ENCODE results near the gene P4HA1.

Gene P4HA1

GRCh38 chr10:73094986-73095480 is 1.6 kb downstream of the P4HA1 start:
- DNase-seq (ENCODE audit: extremely low read depth in 1 of 2, low read depth in 1 of 2) = no peak

DNA sequence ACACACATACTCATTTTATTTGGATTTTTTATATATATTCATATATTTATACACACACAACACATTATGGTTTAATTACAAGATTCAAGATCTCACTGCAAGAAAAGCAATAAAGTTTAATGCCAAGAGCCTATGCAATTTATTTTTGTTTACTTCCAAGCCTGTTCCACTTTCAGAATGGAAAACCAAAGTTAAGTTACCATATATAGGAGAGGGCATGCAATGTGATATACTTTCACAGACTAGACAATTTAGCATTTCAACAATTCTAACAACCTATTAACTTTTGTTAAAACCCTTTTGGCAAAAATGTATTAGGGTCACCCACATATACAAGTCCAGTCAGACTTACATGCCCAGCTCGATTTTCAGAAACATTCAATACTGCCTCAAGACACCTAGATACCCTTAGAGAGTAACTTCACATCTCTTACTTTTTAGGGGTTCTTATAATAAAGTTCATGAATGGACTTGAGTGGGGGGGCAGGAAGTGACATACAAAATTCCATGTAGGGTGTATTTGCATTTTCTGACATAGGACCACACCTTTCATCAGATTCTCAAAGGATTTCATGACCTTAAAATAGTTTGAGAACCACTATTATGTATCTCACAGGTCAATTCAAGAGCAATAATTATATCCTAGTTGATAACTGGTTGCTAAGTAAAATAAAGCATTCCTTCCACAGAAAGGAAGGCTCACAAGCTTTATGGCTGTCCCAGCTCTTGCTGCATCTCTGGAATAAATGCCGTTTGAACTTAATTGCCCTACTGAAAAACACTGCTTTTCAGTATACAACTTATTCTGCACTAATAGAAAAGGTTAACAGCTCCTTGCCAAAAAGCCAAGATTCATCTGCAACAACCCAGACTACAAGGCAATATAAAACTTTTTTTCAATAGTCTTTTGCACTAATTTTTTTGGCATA is 2.5 kb downstream of the P4HA1 start:
- no peak for DNase-seq (ENCODE audit: extremely low read depth in 1 of 2, low read depth in 1 of 2)

- DNase-seq (ENCODE audit: extremely low read depth in 1 of 2, low read depth in 1 of 2) = no peak
Measured at GRCh38 chr10:73092830-73093229, 3.8 kb downstream of the P4HA1 start.

DNA sequence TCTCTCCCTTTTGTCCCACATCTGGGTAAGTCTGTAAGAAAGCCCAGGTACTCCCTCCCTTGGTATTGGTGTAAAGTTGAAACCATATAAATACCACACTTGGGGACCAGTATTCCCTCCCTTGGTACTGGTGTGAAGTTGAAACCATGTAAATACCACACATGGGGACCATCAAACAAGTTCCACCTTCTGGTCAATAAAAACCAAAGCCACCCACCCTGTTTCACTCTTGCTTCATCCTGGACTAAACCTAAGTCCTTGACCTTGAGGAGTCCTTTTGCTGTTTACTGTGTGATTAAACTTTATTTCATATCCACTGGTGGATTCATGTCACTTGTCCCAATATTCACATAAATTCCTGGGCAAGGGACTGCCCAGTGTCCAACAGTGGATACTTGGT is 8.4 kb downstream of the P4HA1 start:
- DNase-seq (ENCODE audit: extremely low read depth in 1 of 2, low read depth in 1 of 2) = no peak

DNA sequence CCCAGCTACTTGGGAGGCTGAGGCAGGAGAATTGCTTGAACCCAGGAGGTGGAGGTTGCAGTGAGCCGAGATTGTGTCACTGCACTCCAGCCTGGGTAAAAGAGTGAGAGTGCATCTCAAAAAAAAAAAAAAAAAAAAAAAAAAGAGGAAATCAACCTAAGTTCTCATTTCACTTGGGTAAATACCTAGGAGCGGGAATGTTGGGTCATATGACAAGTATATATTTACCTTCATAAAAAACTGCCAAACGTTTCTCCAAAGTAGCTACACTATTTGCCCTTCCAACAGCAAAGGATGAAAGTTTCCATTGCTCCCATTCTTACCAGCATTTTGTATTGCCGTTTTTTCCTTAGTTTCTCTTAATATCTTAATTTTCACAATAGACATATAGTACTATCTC is 9.8 kb downstream of the P4HA1 start:
- DNase-seq (ENCODE audit: extremely low read depth in 1 of 2, low read depth in 1 of 2) = no peak

GRCh38 chr10:73084209-73084608 is 12.5 kb downstream of the P4HA1 start:
- DNase-seq (ENCODE audit: extremely low read depth in 1 of 2, low read depth in 1 of 2) = no peak

DNA sequence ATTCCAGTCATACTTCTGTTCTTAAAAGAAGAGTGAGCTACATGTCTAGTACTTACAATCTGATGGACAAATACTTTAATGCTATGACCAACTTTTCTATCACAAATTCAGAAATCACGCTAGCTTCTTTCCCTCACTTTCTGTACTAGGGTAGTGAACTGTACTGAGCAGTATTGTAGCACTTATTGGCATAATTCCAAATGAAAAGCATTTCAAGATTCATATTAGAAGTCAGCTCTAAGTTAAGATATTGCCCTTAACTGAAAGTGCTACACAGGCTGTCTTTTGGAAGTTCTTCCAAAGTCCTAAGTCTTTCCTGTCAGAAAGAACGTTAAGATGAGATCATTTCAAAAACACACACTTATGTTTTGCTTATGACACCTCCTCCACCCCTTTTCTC is 13.4 kb downstream of the P4HA1 start:
- DNase-seq (ENCODE audit: extremely low read depth in 1 of 2, low read depth in 1 of 2) = no peak

GRCh38 chr10:73079779-73080541 is 16.7 kb downstream of the P4HA1 start:
- DNase-seq (ENCODE audit: extremely low read depth in 1 of 2, low read depth in 1 of 2) = no peak

DNA sequence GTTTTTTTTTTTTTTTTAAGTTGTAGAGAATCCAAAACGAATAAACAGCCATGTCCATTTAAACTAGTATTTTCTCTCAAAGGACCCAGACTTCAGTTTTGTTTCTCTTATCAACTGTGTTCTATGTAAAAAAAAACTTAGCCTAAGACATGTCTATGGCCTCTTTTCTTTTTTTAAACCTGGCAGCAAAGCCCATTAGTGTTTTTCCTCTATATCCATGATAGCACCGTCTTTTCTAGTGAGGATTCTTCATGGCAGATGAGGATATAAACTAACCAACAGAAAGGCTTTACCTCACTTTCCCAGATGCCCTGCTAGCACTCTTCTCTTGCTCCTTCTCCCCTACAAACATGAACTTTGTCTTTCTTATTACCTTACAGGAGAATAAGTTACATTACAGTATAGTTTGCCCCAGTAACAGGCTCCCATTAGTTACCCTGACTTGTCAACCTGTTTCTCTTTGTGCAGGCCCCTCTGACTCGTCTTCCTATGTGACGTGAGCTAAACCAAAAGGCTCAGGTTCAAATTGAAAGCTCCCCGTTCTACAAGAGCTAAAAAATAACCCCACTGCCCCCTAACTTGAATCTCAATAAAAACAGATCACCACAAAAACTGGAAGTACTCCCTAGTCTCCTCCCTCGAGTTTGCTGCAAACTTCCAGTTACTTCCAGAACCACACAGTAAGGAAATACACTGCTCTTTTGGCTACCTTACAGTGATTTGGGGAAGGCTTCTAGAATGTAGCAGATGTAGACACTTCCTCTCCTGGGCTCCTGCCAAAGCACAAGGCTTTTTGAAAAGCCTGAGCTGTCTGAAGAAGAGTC is 20.1 kb downstream of the P4HA1 start:
- no peak for DNase-seq (ENCODE audit: extremely low read depth in 1 of 2, low read depth in 1 of 2)

- DNase-seq (ENCODE audit: extremely low read depth in 1 of 2, low read depth in 1 of 2) = no peak
Measured at GRCh38 chr10:73075829-73076228, 20.8 kb downstream of the P4HA1 start.

GRCh38 chr10:73073627-73074026 is 23.0 kb downstream of the P4HA1 start:
- DNase-seq (ENCODE audit: extremely low read depth in 1 of 2, low read depth in 1 of 2) = no peak

DNA sequence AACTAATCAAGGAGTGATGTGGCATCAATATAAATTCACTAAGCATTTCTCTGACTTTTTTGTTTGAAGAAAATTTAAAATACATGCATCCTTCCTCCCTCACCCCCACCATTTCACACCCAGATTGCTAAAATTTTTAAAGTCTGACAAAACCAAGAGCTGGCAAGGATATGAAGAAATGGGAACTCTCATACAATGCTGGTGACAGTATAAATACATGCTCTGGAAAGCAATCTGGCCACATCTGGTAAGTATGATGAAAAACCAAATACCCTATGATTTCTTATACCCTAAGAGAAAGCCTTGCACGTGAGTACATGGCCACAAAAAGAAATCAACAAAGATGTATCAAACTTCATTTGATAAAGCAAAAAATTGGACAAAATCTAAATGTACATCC is 31.2 kb downstream of the P4HA1 start:
- no peak for DNase-seq (ENCODE audit: extremely low read depth in 1 of 2, low read depth in 1 of 2)

GRCh38 chr10:73061743-73062142 is 34.9 kb downstream of the P4HA1 start:
- no peak for DNase-seq (ENCODE audit: extremely low read depth in 1 of 2, low read depth in 1 of 2)

- DNase-seq (ENCODE audit: extremely low read depth in 1 of 2, low read depth in 1 of 2) = no peak
Measured at GRCh38 chr10:73060738-73061635, 35.7 kb downstream of the P4HA1 start.

- no peak for DNase-seq (ENCODE audit: extremely low read depth in 1 of 2, low read depth in 1 of 2)
Measured at GRCh38 chr10:73060173-73060572, 36.5 kb downstream of the P4HA1 start.

DNA sequence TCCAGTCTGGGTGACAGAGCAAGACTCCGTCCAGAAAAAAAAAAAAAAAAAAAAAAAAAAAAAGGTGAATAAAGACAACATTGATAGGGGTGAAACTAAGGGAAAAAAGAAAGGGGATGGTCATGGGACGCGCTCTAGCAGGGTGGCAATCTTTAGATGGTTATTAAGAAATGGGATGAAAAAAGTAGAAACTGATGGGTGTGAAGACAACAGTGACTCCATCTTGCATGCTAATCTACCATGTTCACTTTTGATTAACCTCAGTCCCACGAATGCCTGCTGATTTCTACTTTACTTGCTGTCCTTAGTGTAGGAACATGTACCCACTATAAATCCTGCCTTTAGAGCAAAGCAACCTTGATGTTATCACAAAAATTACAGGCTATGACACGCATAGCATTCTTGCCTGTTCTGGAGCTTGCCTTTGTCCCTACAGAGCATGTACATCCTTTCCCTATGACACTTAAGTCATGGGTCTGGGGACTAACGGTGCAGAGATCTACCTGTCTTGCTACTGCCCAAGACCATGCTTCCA is 38.5 kb downstream of the P4HA1 start:
- no peak for DNase-seq (ENCODE audit: extremely low read depth in 1 of 2, low read depth in 1 of 2)

DNA sequence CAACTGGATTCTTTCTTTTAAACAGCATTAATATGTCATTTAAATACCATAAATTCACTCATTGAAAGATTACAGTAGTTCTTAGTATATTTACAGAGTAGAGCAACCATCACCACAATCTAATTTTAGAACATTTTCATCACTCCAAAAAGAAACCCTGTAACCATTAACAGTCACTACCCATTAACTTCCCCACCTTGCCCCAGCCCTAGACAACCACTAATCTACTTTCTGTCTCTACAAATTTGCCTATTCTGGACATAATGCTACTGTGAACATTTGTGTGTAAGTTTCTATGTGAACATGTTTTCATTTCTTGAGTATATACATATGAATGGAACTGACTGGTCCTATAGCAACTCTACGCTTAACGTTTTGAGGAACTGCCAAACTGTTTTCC is 42.4 kb downstream of the P4HA1 start:
- no peak for DNase-seq (ENCODE audit: extremely low read depth in 1 of 2, low read depth in 1 of 2)

- DNase-seq (ENCODE audit: extremely low read depth in 1 of 2, low read depth in 1 of 2) = no peak
Measured at GRCh38 chr10:73053275-73053674, 43.4 kb downstream of the P4HA1 start.

DNA sequence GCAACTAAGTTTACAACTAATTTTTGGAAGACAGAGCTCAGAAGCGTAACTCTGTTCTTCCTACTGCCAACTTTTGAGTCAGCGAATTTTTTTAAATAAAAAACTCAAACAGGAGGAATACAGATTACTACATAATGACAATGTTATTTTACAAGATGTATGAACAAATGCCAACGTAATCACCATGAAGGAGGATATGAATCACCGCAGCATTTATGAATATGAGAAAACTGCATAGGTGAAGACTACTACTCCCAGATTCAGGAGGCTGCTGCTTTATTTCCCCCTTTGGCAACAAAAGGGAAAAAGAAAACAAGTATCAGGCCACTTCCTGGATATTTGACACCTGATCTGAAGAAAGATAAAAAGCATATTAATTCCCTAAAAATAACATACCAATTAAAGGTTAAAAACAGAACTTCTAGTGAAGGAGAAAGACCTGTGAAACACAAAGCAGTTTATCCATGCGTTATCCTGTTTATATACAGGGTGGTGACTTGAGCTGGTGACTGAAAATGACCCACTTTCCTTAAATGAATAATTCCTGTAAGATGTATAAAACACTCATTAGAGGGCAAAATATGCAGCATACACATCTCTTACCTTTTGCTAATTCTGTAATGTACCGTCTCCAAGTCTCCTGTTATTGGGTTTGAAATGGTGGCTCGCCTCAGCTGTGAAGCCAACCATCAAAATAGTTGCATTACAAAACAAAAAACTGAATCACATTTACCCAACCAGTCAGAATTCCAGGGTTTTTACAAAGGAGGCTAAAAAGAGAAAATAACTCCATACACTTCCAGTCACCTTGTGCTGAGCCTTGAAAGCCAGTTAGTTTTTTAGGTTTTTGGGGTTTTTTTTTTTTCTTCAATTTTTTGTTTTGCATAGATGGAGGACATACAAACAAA is 52.0 kb downstream of the P4HA1 start:
- DNase-seq (ENCODE audit: extremely low read depth in 1 of 2, low read depth in 1 of 2) = no peak

All from stimulated activated CD8-positive, alpha-beta memory T cell treated with anti-CD3 and anti-CD28 coated beads, Interleukin-7, amount 100 ng/mL, for 48 hours (primary cell).